HepG2 (cell line): ENCODE data around the gene PEMT. TPM values are rescaled to one million over a fixed set of nuclear protein-coding genes. Genes with fewer than 3 reads are reported as not detected.

Experiments used
- ETV5 ChIP-seq: IDR thresholded peaks from 2 replicates; pipeline ENCODE4 v1.6.1; 2018; ENCODE audit warnings: missing biosample characterization, missing genetic modification reagents, inconsistent platforms, borderline replicate concordance
- GLI4 ChIP-seq: sonication (generic); formaldehyde crosslinking; IDR thresholded peaks from 2 replicates; pipeline ENCODE4 v1.5.1; 2020; ENCODE audit warnings: missing genetic modification reagents, mild to moderate bottlenecking, moderate library complexity, borderline replicate concordance
- KLF9 ChIP-seq: IDR thresholded peaks from 2 replicates; pipeline ENCODE4 v1.6.1; 2016; ENCODE audit warnings: low read depth
- MEIS1 ChIP-seq: sonication (generic); formaldehyde crosslinking; IDR thresholded peaks from 2 replicates; pipeline ENCODE4 v1.9.0; 2021; ENCODE audit warnings: mild to moderate bottlenecking, missing genetic modification reagents, moderate library complexity, borderline replicate concordance
- NCOA5 ChIP-seq: sonication (generic); formaldehyde crosslinking; IDR thresholded peaks from 2 replicates; pipeline ENCODE4 v1.4.0; 2020; ENCODE audit warnings: missing genetic modification reagents
- NFE2 ChIP-seq: sonication (generic); formaldehyde crosslinking; IDR thresholded peaks from 2 replicates; pipeline ENCODE4 v1.4.0; 2020; ENCODE audit warnings: missing genetic modification reagents
- RCOR2 ChIP-seq: IDR thresholded peaks from 2 replicates; pipeline ENCODE4 v1.6.1; 2016; ENCODE audit warnings: missing biosample characterization, missing genetic modification reagents
- RNF219 ChIP-seq: sonication (generic); formaldehyde crosslinking; IDR thresholded peaks from 2 replicates; pipeline ENCODE4 v1.5.0; 2020; ENCODE audit warnings: mild to moderate bottlenecking, missing genetic modification reagents
- STAT5B ChIP-seq: sonication (generic); formaldehyde crosslinking; IDR thresholded peaks from 2 replicates; pipeline ENCODE4 v1.4.0; 2020; ENCODE audit warnings: missing genetic modification reagents
- TBL1XR1 ChIP-seq: fragments of 150-350 bp; IDR thresholded peaks from 2 replicates; pipeline ENCODE4 v1.6.1; 2014; ENCODE audit warnings: borderline replicate concordance, low read length; ENCODE audit not compliant: partially characterized antibody
- TCF12 ChIP-seq, 2 experiments: fragments of 450-650 bp in 1 of 2; sonication (generic) in 1 of 2; formaldehyde crosslinking in 1 of 2; IDR thresholded peaks; 2 replicates each; pipeline versions ENCODE4 v1.6.1 to v1.8.0; 2017 to 2022; ENCODE audit warnings: antibody characterized with exemption in 1 of 2, mild to moderate bottlenecking in 1 of 2, missing genetic modification reagents in 1 of 2, moderate library complexity in 1 of 2
- TIGD3 ChIP-seq: sonication (generic); formaldehyde crosslinking; IDR thresholded peaks from 2 replicates; pipeline ENCODE4 v1.5.1; 2020; ENCODE audit warnings: mild to moderate bottlenecking, missing genetic modification reagents, borderline replicate concordance
- ZBTB33 ChIP-seq: sonication (generic); formaldehyde crosslinking; IDR thresholded peaks from 2 replicates; pipeline ENCODE4 v1.4.0; 2020; ENCODE audit warnings: missing genetic modification reagents
- ZBTB44 ChIP-seq: sonication (generic); formaldehyde crosslinking; IDR thresholded peaks from 2 replicates; pipeline ENCODE4 v1.4.0; 2020; ENCODE audit warnings: missing genetic modification reagents
- ZNF205 ChIP-seq: IDR thresholded peaks from 2 replicates; pipeline ENCODE4 v1.6.1; 2018; ENCODE audit warnings: missing biosample characterization, missing genetic modification reagents
- ZNF282 ChIP-seq: fragments of 450-650 bp; IDR thresholded peaks from 2 replicates; pipeline ENCODE4 v1.6.1; 2018; ENCODE audit not compliant: partially characterized antibody
- ZNF383 ChIP-seq: sonication (generic); formaldehyde crosslinking; IDR thresholded peaks from 2 replicates; pipeline ENCODE4 v1.4.0; 2020; ENCODE audit warnings: missing genetic modification reagents, mild to moderate bottlenecking, borderline replicate concordance
- ZNF761 ChIP-seq: sonication (generic); formaldehyde crosslinking; conservative IDR thresholded peaks from 2 replicates; pipeline ENCODE4 v1.4.0; 2020; ENCODE audit warnings: mild to moderate bottlenecking, missing genetic modification reagents
- ZNF782 ChIP-seq: sonication (generic); formaldehyde crosslinking; IDR thresholded peaks from 2 replicates; pipeline ENCODE4 v1.4.0; 2020; ENCODE audit warnings: missing genetic modification reagents, mild to moderate bottlenecking, borderline replicate concordance
- ZNF883 ChIP-seq: sonication (generic); formaldehyde crosslinking; IDR thresholded peaks from 2 replicates; pipeline ENCODE4 v1.5.1; 2020; ENCODE audit warnings: mild to moderate bottlenecking, missing genetic modification reagents; ENCODE audit errors: not compliant biosample characterization
- ZSCAN31 ChIP-seq: sonication (generic); formaldehyde crosslinking; IDR thresholded peaks from 2 replicates; pipeline ENCODE4 v1.5.0; 2020; ENCODE audit warnings: low read depth, mild to moderate bottlenecking, missing genetic modification reagents
- polyA plus RNA-seq, 8 experiments: library from polyadenylated mRNA; depleted of rRNA in 3 of 8; stranded (reverse) in 7 of 8; unstranded in 1 of 8; fragments of >200 nt; fragmentation: Illumina TruSeq in 4 of 8; extraction: Trizol in 4 of 8; gene quantifications; 2 replicates each; pipeline versions ENCODE4 v1.2.1 to v1.2.3, GENCODE V29; 2011 to 2016; ENCODE audit warnings: low read depth in 4 of 8, missing spikeins in 1 of 8, mixed read lengths in 1 of 8; ENCODE audit not compliant: insufficient read depth in 1 of 8
- total RNA-seq, 5 experiments: library from RNA; depleted of rRNA; stranded (reverse); fragments of >200 nt; fragmentation: Illumina TruSeq; extraction: Trizol; gene quantifications; 2 replicates each; pipeline ENCODE4 v1.2.3, GENCODE V29; 2016; ENCODE audit warnings: low read depth in 1 of 5

The PEMT gene
- total and polyA plus RNA-seq, 2 of the 13 experiments (the other 11 are each of a cell fraction or from before 2014, with no cell fraction given) = 31.7 to 43.6 TPM

- no peak for TF ChIP-seq RCOR2
- TF ChIP-seq NCOA5 (CRISPR knock-in tag) = no peak
- peak; percentile 11; the same call in 1 of the 2 replicates for TF ChIP-seq GLI4
- TF ChIP-seq ZNF782 (CRISPR knock-in tag) = peak; percentile 55; the same call in 1 of the 2 replicates
- no peak for TF ChIP-seq STAT5B
- TF ChIP-seq ZNF205 = peak; percentile 41; the same call in 1 of the 2 replicates
- TF ChIP-seq ZNF883 (CRISPR knock-in tag) = no peak
- peak; percentile 66 for TF ChIP-seq TBL1XR1
- no peak for TF ChIP-seq ZNF282
- TF ChIP-seq ZBTB33 (CRISPR knock-in tag) = no peak
- no peak; the same call in 1 of the 2 replicates for TF ChIP-seq NFE2 (CRISPR knock-in tag)
- TF ChIP-seq ZBTB44 (CRISPR knock-in tag) = no peak
- TF ChIP-seq ZNF761 (CRISPR knock-in tag) = no peak
- peak; percentile 70; the same call in 1 of the 2 replicates for TF ChIP-seq ZSCAN31
- TF ChIP-seq ZNF383 (CRISPR knock-in tag) = no peak
- TF ChIP-seq MEIS1 (CRISPR knock-in tag) = no peak
- TF ChIP-seq TCF12 (IDR thresholded peaks at IDR 0.05) = no peak
- peak; percentile 83; the same call in 1 of the 2 replicates for TF ChIP-seq TCF12 (CRISPR knock-in tag; IDR thresholded peaks at IDR 0.05)
- TF ChIP-seq RNF219 (CRISPR knock-in tag) = peak; percentile 71; the same call in 1 of the 2 replicates
- no peak for TF ChIP-seq KLF9 (CRISPR knock-in tag)
- peak; percentile 61 for TF ChIP-seq ETV5 (CRISPR knock-in tag)
- TF ChIP-seq TIGD3 (CRISPR knock-in tag) = no peak; the same call in 1 of the 2 replicates
Measured at GRCh38 chr17:17591355-17592298, at the start of gene PEMT (continued).
